ENCODE measurements around the gene GRP. TPM values are rescaled to one million over a fixed set of nuclear protein-coding genes. Genes with fewer than 3 reads are reported as not detected.

The GRP gene
- total and polyA plus RNA-seq, 2 of the 4 experiments (the other 2 are of a cell fraction): not detected

DNA sequence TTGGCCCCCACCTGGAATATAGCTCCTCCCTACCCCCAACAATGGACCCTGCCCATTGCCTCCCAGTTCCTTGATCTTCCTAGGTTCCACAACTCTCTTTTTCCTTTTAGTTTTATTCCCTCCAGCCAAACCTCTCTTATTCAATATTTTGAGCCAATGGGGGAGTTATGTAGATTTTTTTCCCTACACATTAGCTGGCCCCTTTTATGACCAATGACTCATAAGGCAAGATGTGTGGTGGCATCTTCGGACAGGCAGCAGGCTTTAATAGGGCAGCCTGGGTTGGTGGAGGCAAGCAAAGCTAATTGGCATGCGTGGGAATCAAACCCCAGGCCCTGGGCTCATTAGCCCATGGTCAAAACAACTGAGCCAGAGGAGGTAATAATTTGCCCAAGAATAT lies 9.2 kb downstream of the GRP start:
- no TSS peak for BruUV-seq (replicated peaks)
- H3K79me1 ChIP-seq (ENCODE audit: low read depth in 1 of 2, low read length in 2 of 2): no peaks in the 10 kb centered on the region
- intact Hi-C loops (cut with micrococcal nuclease): no loop called here
- CTCF ChIA-PET: interaction anchor here (1.0 to 1.4 kb wide), 2 partner anchors 19 to 173 kb away, joined by 3 to 6 read pairs; no protein-coding TSS in a partner anchor
- no peaks in the 10 kb centered on the region for H3K9me1 ChIP-seq (ENCODE audit: insufficient read depth, low read length)
- no peak overlapping the region for H2BK120ac ChIP-seq (ENCODE audit: low read depth, low read length)
- H4K8ac ChIP-seq (ENCODE audit: low read depth in 2 of 2, low read length in 2 of 2): no peak overlapping the region
- in situ Hi-C loops (cut with MboI; ENCODE audit: low sequenced_read_pairs): no loop called here
- H4K20me1 ChIP-seq (ENCODE audit: insufficient read depth, low read length): no peaks in the 10 kb centered on the region
- no peak overlapping the region for H3K9ac ChIP-seq (ENCODE audit: low read depth, low read length)
- no peaks in the 10 kb centered on the region for H3K36me3 ChIP-seq (ENCODE audit: control insufficient read depth, insufficient read depth, low read length)
- dilution Hi-C loops (cut with HindIII; ENCODE audit: low sequenced_read_pairs, unreplicated experiment): no loop called here
- H3K4ac ChIP-seq (ENCODE audit: low read depth, low read length): no peak overlapping the region
- H2BK15ac ChIP-seq (ENCODE audit: low read depth, low read length): no peak overlapping the region
- H3K27me3 ChIP-seq (ENCODE audit: control insufficient read depth, insufficient read depth, low read length): peaks cover 47% of the 10 kb centered on the region
- H3K18ac ChIP-seq (ENCODE audit: low read depth, low read length): no peak overlapping the region
- DNase-seq (no peak), ATAC-seq (ENCODE audit: low read depth) (no peak)
- H2AK5ac ChIP-seq (ENCODE audit: low read depth, low read length): no peak overlapping the region
- no peaks in the 10 kb centered on the region for H3K9me3 ChIP-seq (ENCODE audit: control insufficient read depth, insufficient read depth, low read length)
- TF ChIP-seq CHD1 (IDR thresholded peaks at IDR 0.05; ENCODE audit: low read depth, low read length): no peak
- TF ChIP-seq, protein P1, sequence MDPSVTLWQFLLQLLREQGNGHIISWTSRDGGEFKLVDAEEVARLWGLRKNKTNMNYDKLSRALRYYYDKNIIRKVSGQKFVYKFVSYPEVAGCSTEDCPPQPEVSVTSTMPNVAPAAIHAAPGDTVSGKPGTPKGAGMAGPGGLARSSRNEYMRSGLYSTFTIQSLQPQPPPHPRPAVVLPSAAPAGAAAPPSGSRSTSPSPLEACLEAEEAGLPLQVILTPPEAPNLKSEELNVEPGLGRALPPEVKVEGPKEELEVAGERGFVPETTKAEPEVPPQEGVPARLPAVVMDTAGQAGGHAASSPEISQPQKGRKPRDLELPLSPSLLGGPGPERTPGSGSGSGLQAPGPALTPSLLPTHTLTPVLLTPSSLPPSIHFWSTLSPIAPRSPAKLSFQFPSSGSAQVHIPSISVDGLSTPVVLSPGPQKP (IDR thresholded peaks at IDR 0.05; ENCODE audit: borderline replicate concordance, low read depth, low read length): no peak
- TF ChIP-seq RFX5 (IDR thresholded peaks at IDR 0.05; ENCODE audit: low read depth, low read length): no peak
- TF ChIP-seq POLR2A (IDR thresholded peaks at IDR 0.05; ENCODE audit: low read depth, low read length): no peak
- TF ChIP-seq, protein P2, sequence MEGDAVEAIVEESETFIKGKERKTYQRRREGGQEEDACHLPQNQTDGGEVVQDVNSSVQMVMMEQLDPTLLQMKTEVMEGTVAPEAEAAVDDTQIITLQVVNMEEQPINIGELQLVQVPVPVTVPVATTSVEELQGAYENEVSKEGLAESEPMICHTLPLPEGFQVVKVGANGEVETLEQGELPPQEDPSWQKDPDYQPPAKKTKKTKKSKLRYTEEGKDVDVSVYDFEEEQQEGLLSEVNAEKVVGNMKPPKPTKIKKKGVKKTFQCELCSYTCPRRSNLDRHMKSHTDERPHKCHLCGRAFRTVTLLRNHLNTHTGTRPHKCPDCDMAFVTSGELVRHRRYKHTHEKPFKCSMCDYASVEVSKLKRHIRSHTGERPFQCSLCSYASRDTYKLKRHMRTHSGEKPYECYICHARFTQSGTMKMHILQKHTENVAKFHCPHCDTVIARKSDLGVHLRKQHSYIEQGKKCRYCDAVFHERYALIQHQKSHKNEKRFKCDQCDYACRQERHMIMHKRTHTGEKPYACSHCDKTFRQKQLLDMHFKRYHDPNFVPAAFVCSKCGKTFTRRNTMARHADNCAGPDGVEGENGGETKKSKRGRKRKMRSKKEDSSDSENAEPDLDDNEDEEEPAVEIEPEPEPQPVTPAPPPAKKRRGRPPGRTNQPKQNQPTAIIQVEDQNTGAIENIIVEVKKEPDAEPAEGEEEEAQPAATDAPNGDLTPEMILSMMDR (conservative IDR thresholded peaks at IDR 0.05; ENCODE audit: low read depth, low read length): no peak
- TF ChIP-seq SMC3 (IDR thresholded peaks at IDR 0.05; ENCODE audit: low read depth, low read length): no peak
- no peak for TF ChIP-seq MXI1 (IDR thresholded peaks at IDR 0.05; ENCODE audit: borderline replicate concordance, low read depth, low read length)
- no peak overlapping the region for H3K14ac ChIP-seq (replicated peaks; ENCODE audit: low read depth, low read length)
- WGBS, 2 experiments (ENCODE audit: extremely low coverage in 2 of 2, insufficient read length in 1 of 2): 57% methylated on average over 1 of the region's 2 CpGs; no CpG with 5 or more reads in 1 of the 2 experiments
- H2BK5ac ChIP-seq (ENCODE audit: low read depth, low read length, poor library complexity, severe bottlenecking): no peak overlapping the region
- H3K4me3 ChIP-seq (ENCODE audit: insufficient read depth, low read depth, low read length): no peak overlapping the region
- no peaks in the 10 kb centered on the region for H3K4me1 ChIP-seq (ENCODE audit: control insufficient read depth, insufficient read depth, low read length)
- H2BK20ac ChIP-seq (ENCODE audit: low read depth, low read length): no peak overlapping the region
- no peak overlapping the region for H3K27ac ChIP-seq (ENCODE audit: insufficient read depth, low read length)
- no peak overlapping the region for H3K56ac ChIP-seq (ENCODE audit: extremely low read depth, insufficient read depth, low read length)
- no peak overlapping the region for H2AK9ac ChIP-seq (replicated peaks; ENCODE audit: low read depth, low read length, poor library complexity)
- no peak overlapping the region for H2AFZ ChIP-seq (replicated peaks; ENCODE audit: low read length, poor library complexity)
- no peak overlapping the region for H4K5ac ChIP-seq (ENCODE audit: low read depth, low read length)
- H3K4me2 ChIP-seq (ENCODE audit: low read depth, low read length): no peak overlapping the region
- no peak overlapping the region for H3K23ac ChIP-seq (ENCODE audit: low read depth, low read length)
- H4K91ac ChIP-seq (ENCODE audit: insufficient read depth, low read depth, low read length): no peak overlapping the region
- POLR2A ChIA-PET (ENCODE audit: unreplicated experiment): no interaction called here
